ENCODE results near the gene TAGAP. TPM values are rescaled to one million over a fixed set of nuclear protein-coding genes. Genes with fewer than 3 reads are reported as not detected.

TAGAP gene
- total RNA-seq, 2 experiments from 2014 or later = 22.7 to 30.7 TPM

- peaks cover 25% of the 10 kb centered on the region for H3K9me3 ChIP-seq (ENCODE audit: low read length)
- ChIA-PET CTCF (ENCODE audit: unreplicated experiment) (no interaction called here), POLR2A (no interaction called here)
- no TSS peak for BruUV-seq (replicated peaks)
- intact Hi-C loops (cut with micrococcal nuclease; ENCODE audit: unreplicated experiment) = no loop called here
- no peak overlapping the region for H3K4me2 ChIP-seq (ENCODE audit: low read length)
- no peak overlapping the region for H3K4me3 ChIP-seq (ENCODE audit: low read depth, low read length, poor library complexity, severe bottlenecking)
- H2AFZ ChIP-seq (ENCODE audit: low read length) = no peak overlapping the region
- no peak for DNase-seq (ENCODE audit: low spot score)
- H3K4me1 ChIP-seq (ENCODE audit: insufficient read depth, low read length, poor library complexity, severe bottlenecking) = peaks cover 24% of the 10 kb centered on the region
- TF ChIP-seq CTCF (conservative IDR thresholded peaks at IDR 0.05; ENCODE audit: low read length) = no peak
- no peaks in the 10 kb centered on the region for H3K9me2 ChIP-seq (ENCODE audit: insufficient read depth, low read length)
- no peaks in the 10 kb centered on the region for H4K20me1 ChIP-seq (ENCODE audit: insufficient read depth, low read length)
- H3K79me2 ChIP-seq (ENCODE audit: insufficient read depth, low read depth, low read length) = no peaks in the 10 kb centered on the region
- H3K36me3 ChIP-seq (ENCODE audit: insufficient read depth, low read length) = no peaks in the 10 kb centered on the region; the same call in 1 of the 2 replicates
- H3K27ac ChIP-seq (ENCODE audit: low read depth, low read length, poor library complexity, severe bottlenecking) = no peak overlapping the region
Observed at GRCh38 chr6:159084493-159085091, 39.8 kb upstream of the TAGAP start.

GRCh38 chr6:159083146-159083545 is 38.4 kb upstream of the TAGAP start:
- ChIA-PET POLR2A (interaction anchor here (0.7 to 4.7 kb wide), 6 partner anchors 10 to 27 kb away, joined by 3 to 29 read pairs (median 4); no protein-coding TSS in a partner anchor), CTCF (ENCODE audit: unreplicated experiment) (no interaction called here)
- Histone ChIP-seq H3K9me3 (ENCODE audit: low read length) (peaks cover 28% of the 10 kb centered on the region), H3K9me2 (ENCODE audit: insufficient read depth, low read length) (no peaks in the 10 kb centered on the region), H3K4me1 (ENCODE audit: insufficient read depth, low read length, poor library complexity, severe bottlenecking) (peaks cover 24% of the 10 kb centered on the region), H3K27ac (ENCODE audit: low read depth, low read length, poor library complexity, severe bottlenecking) (no peak overlapping the region), H3K4me3 (ENCODE audit: low read depth, low read length, poor library complexity, severe bottlenecking) (no peak overlapping the region), H4K20me1 (ENCODE audit: insufficient read depth, low read length) (no peaks in the 10 kb centered on the region), H3K36me3 (ENCODE audit: insufficient read depth, low read length) (no peaks in the 10 kb centered on the region; the same call in 1 of the 2 replicates), H2AFZ (ENCODE audit: low read length) (no peak overlapping the region), H3K79me2 (ENCODE audit: insufficient read depth, low read depth, low read length) (no peaks in the 10 kb centered on the region), H3K4me2 (ENCODE audit: low read length) (no peak overlapping the region)
- TF ChIP-seq CTCF (conservative IDR thresholded peaks at IDR 0.05; ENCODE audit: low read length) = no peak
- no peak for TF ChIP-seq EZH2phosphoT487 (IDR thresholded peaks at IDR 0.05; ENCODE audit: borderline replicate concordance, low read depth, low read length)
- intact Hi-C loops (cut with micrococcal nuclease; ENCODE audit: unreplicated experiment) = no loop called here
- DNase-seq (ENCODE audit: low spot score) = no peak
- BruUV-seq (replicated peaks) = no TSS peak

GRCh38 chr6:159082039-159082815 is 37.4 kb upstream of the TAGAP start:
- Histone ChIP-seq H3K4me1 (ENCODE audit: insufficient read depth, low read length, poor library complexity, severe bottlenecking) (peaks cover 24% of the 10 kb centered on the region), H3K9me3 (ENCODE audit: low read length) (peaks cover 28% of the 10 kb centered on the region), H3K9me2 (ENCODE audit: insufficient read depth, low read length) (no peaks in the 10 kb centered on the region), H2AFZ (ENCODE audit: low read length) (peak overlapping the region; percentile 8; the same call in 1 of the 2 replicates), H4K20me1 (ENCODE audit: insufficient read depth, low read length) (no peaks in the 10 kb centered on the region), H3K4me3 (ENCODE audit: low read depth, low read length, poor library complexity, severe bottlenecking) (no peak overlapping the region), H3K4me2 (ENCODE audit: low read length) (no peak overlapping the region), H3K36me3 (ENCODE audit: insufficient read depth, low read length) (no peaks in the 10 kb centered on the region; the same call in 1 of the 2 replicates), H3K79me2 (ENCODE audit: insufficient read depth, low read depth, low read length) (no peaks in the 10 kb centered on the region), H3K27ac (ENCODE audit: low read depth, low read length, poor library complexity, severe bottlenecking) (no peak overlapping the region)
- POLR2A ChIA-PET = interaction anchor here (0.6 to 4.7 kb wide), 9 partner anchors 11 to 47 kb away, joined by 3 to 29 read pairs (median 3); no protein-coding TSS in a partner anchor
- CTCF ChIA-PET (ENCODE audit: unreplicated experiment) = interaction anchor here (0.6 kb wide), 1 partner anchor 35 kb away, joined by 3 read pairs; no protein-coding TSS in a partner anchor
- TF ChIP-seq CTCF (conservative IDR thresholded peaks at IDR 0.05; ENCODE audit: low read length) (no peak), EZH2phosphoT487 (IDR thresholded peaks at IDR 0.05; ENCODE audit: borderline replicate concordance, low read depth, low read length) (no peak)
- DNase-seq (ENCODE audit: low spot score) = no peak
- BruUV-seq (replicated peaks) = no TSS peak
- intact Hi-C loops (cut with micrococcal nuclease; ENCODE audit: unreplicated experiment) = no loop called here
